Left renal pelvis (tissue), 4 donors: ENCODE results near the gene PRKN. TPM values are rescaled to one million over a fixed set of nuclear protein-coding genes. Genes with fewer than 3 reads are reported as not detected.

Source experiments
- DNase-seq, 4 donors: peaks; one replicate each; pipeline ENCODE4 v3.0.0-alpha.2; 2013; ENCODE audit warnings: low read depth in 4 of 4, low spot score in 3 of 4
- polyA plus RNA-seq, 4 donors: library from polyadenylated mRNA; unstranded; fragments of 120-200 nt; gene quantifications; one replicate each; pipeline ENCODE4 v1.2.1, GENCODE V29; 2013; ENCODE audit not compliant: insufficient read length in 4 of 4

Gene PRKN
- polyA plus RNA-seq, 4 donors, result 1.5 to 11.9 (median 9.8) TPM

- no peak for DNase-seq
Observed at GRCh38 chr6:162625846-162626540, 101.6 kb downstream of the PRKN start.

- no peak for DNase-seq
Observed at GRCh38 chr6:162622572-162622971, 105.0 kb downstream of the PRKN start.

GRCh38 chr6:162621246-162621645 lies 106.3 kb downstream of the PRKN start:
- DNase-seq, result no peak

- DNase-seq, result no peak
Observed at GRCh38 chr6:162620073-162620472, 107.5 kb downstream of the PRKN start.

- peak in 1 of 4 donors; percentile 20 for DNase-seq
Observed at GRCh38 chr6:162618448-162619002, 109.0 kb downstream of the PRKN start.

- no peak for DNase-seq
Observed at GRCh38 chr6:162615016-162615705, 112.4 kb downstream of the PRKN start.

- no peak for DNase-seq
Observed at GRCh38 chr6:162613310-162613709, 114.3 kb downstream of the PRKN start.

- no peak for DNase-seq
Observed at GRCh38 chr6:162612613-162613012, 115.0 kb downstream of the PRKN start.

GRCh38 chr6:162610351-162610750 lies 117.2 kb downstream of the PRKN start:
- DNase-seq, result no peak

GRCh38 chr6:162605881-162606280 lies 121.7 kb downstream of the PRKN start:
- DNase-seq, result no peak

GRCh38 chr6:162603231-162604015 lies 124.1 kb downstream of the PRKN start:
- DNase-seq, result no peak

GRCh38 chr6:162602759-162603158 lies 124.8 kb downstream of the PRKN start:
- no peak for DNase-seq

- no peak for DNase-seq
Observed at GRCh38 chr6:162596676-162597075, 130.9 kb downstream of the PRKN start.

- no peak for DNase-seq
Observed at GRCh38 chr6:162591517-162591916, 136.0 kb downstream of the PRKN start.

- no peak for DNase-seq
Observed at GRCh38 chr6:162581988-162582780, 145.4 kb downstream of the PRKN start.

GRCh38 chr6:162580619-162581018 lies 146.9 kb downstream of the PRKN start:
- no peak for DNase-seq

- DNase-seq, result no peak
Observed at GRCh38 chr6:162576016-162576415, 151.6 kb downstream of the PRKN start.

GRCh38 chr6:162572240-162572639 lies 155.3 kb downstream of the PRKN start:
- DNase-seq, result peak in 1 of 4 donors; percentile 18

GRCh38 chr6:162568266-162568665 lies 159.3 kb downstream of the PRKN start:
- no peak for DNase-seq

- DNase-seq, result no peak
Observed at GRCh38 chr6:162562041-162562440, 165.5 kb downstream of the PRKN start.
